HCEC 1CT (cell line): ENCODE data around the gene JMJD4.

Source experiments
- DNase-seq: peaks from one replicate; pipeline ENCODE4 v3.0.0-alpha.2; 2017

Gene JMJD4

GRCh38 chr1:227748496-227749182 is 13.5 kb upstream of the JMJD4 start:
- DNase-seq, result no peak

GRCh38 chr1:227747948-227748495 is 12.9 kb upstream of the JMJD4 start:
- DNase-seq, result no peak

GRCh38 chr1:227747382-227747781 is 12.3 kb upstream of the JMJD4 start:
- no peak for DNase-seq

- DNase-seq, result no peak
These were observed 11.6 kb upstream of the JMJD4 start for GRCh38 chr1:227746676-227747075.

- DNase-seq, result no peak
These were observed 10.6 kb upstream of the JMJD4 start for GRCh38 chr1:227745568-227746265.

GRCh38 chr1:227744668-227745067 is 9.6 kb upstream of the JMJD4 start:
- no peak for DNase-seq

GRCh38 chr1:227742738-227743715 is 7.9 kb upstream of the JMJD4 start:
- no peak for DNase-seq

GRCh38 chr1:227741166-227741870 is 6.2 kb upstream of the JMJD4 start:
- DNase-seq, result no peak

- DNase-seq, result no peak
These were observed 5.4 kb upstream of the JMJD4 start for GRCh38 chr1:227740401-227740960.

GRCh38 chr1:227739636-227740035 is 4.5 kb upstream of the JMJD4 start:
- no peak for DNase-seq

GRCh38 chr1:227738820-227739219 is 3.7 kb upstream of the JMJD4 start:
- DNase-seq, result no peak

GRCh38 chr1:227736814-227737432 is 1.8 kb upstream of the JMJD4 start:
- DNase-seq, result no peak

GRCh38 chr1:227735539-227736285 is 610 bp upstream of the JMJD4 start:
- no peak for DNase-seq

GRCh38 chr1:227734546-227734855 is 601 bp downstream of the JMJD4 start:
- no peak for DNase-seq

- DNase-seq, result no peak
These were observed 1.2 kb downstream of the JMJD4 start for GRCh38 chr1:227733751-227734545.

- DNase-seq, result no peak
These were observed 1.8 kb downstream of the JMJD4 start for GRCh38 chr1:227733309-227733705.

GRCh38 chr1:227732586-227733308 is 2.4 kb downstream of the JMJD4 start:
- DNase-seq, result no peak

- no peak for DNase-seq
These were observed 3.2 kb downstream of the JMJD4 start for GRCh38 chr1:227731696-227732585.
